NOMO-1 treated with dmso at 0.1 percent for 144 hours (cell line): ENCODE results near the gene GRIA4.

Experiments
- DNase-seq: peaks from one replicate; lab custom pipeline; 2025; ENCODE audit not compliant: unreplicated experiment; lab: John Stamatoyannopoulos, UW

Gene GRIA4

DNA sequence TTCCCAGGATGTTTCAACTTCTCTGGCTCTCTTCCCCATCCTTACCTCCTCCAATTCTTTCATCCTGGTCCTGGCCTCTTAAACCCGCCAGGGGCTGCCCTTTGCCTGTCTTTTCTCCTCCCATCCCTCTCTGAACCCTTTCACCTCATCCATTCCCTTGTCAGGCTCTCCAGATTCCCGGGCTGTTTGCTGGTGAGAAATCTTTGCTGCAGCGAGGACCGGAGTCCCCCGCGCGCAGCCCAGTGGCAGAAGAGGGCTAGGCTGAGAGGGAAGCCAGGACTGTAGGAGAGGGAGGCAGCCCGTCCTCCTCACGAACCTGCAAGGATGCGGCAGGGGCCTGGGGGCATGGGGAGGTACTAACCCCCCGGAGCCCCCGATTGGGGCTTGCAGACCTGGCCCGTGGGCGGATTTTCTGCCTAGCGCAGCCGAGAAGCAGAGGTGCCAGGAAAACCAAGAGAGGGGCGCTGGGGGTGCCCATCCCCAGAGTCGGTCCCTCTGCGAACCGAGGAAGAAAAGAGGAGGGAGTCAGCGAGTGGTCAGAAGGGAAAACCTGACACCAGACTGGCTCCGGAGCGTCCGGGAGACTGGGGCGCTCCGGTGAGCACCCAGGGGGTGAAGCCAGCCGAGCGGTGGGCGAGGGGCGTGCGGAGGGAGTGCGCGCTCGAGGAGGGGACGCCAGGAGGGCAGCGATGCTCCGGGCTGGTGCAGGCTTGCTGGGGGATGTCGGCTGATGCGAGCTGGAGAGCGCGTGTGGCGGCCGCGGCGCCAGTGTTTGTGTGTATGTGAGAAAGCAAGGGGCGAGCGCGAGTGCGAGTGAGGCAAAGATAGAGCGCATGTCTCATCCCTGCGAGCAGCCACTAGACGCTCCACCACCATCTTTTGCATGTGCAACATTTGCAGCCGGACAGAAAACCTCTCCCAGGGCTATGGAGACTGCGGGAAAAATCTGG, at the start of gene GRIA4:
Gene GRIA4, plus strand, starts transcription at position 242 of the 950 bp plus-strand sequence. CDS start 925 bp downstream, outside the sequence.
- DNase-seq: no peak

DNA sequence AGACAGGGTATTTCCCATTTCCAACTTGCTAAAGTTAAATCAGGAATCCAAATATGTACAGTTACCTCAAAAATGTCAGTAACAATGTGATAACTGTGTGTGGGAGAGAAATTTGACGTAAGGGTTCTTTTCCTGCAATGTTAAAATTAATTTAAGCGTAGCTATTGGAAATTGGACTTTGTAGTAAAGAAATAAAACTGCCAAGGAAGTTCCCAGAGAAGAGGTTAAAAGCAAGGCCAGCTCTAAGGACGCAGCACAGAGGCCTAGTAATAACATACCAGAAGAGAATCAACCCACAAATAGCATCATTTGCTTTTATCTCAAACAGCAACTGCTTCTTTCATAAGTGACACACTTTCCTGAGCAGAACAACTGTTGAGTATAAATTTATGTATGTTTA, 36.8 kb upstream of the GRIA4 start:
- no peak for DNase-seq

DNA sequence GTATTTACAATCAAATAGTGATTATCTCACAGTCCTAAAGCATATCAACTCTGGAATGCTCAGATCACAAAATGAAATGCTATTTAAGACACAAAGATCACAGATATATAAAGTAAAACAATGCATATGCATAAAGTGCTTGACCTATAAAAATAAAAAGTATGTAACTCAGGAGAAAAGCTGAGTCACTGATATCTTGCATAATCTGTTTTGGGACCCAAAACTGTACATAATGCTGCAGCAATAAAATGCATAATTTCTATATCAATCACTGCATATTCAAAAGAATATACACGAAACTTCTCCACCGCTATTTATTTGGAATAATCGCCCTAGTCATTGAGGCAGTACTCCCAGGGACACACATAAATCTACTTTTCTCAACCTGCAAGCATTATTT, 34.9 kb upstream of the GRIA4 start:
- DNase-seq: no peak

DNA sequence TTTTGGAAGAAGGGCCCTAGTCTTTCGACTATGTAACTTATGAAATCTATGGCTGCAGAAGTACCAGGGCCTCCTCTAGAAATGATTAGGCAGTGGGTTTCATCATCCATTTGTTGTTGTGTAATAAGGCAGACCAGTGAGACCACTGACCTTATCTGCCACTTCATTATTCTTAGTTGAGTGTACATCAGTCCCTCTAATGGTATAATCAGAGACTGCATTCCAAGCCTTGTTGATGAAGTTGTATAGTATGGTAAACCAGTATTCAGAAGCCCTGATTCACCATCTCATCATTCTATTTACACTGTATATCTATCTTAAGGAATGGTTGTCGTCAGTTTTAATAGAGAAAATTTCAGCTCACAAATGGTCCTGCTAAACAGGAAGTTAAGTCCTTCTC, 32.2 kb upstream of the GRIA4 start:
- DNase-seq: no peak

DNA sequence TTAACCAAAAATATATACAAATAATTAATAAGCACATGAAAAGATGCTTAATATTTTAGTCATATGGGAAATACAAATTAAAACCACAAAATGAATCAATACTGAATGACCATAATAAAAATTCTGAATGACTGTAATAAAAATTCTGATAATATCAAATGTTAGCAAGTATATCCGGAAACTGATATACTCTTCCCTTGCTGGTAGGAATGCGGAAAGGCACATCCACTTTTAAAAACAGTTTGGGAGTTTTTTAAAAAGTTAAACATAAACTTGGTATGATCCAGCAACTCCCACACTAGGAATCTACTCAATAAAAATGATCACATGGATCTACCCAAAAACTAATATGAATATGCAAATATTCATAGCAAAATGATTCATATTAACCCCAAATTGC, 30.8 kb upstream of the GRIA4 start:
- DNase-seq: no peak

DNA sequence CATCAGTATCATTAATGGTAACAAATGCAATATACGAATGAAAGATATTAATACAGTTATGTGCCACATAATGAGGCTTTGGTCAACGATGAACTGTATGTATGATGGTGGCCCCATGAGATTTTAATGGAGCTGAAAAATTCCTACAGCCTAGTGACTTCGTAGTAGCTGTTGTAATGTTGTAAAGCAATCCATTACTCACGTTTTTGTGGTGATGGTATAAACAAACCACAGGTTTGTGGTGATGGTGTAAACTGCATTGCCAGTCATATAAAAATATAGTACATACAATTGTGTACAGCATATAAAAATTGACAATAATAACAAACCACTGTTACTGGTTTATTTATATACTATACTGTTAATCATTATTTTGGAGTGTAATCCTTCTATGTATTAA, 27.4 kb upstream of the GRIA4 start:
- no peak for DNase-seq

DNA sequence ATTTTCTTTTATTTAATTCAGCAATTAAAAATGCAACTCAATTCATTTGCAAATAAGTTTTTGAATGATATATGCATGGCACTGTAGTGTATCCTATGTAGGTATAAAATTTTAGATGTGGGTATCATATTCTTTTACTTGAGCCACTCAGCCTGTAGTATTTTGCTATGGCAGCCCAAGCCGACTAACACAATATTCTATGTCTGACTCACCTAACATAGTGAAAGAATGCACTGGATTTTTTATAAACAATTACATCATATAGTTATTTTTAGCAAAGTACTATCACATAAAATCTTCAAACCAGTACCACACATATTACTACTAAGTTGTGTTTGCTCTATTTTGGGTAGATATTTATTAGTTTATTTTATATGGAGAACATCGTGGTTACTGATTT, 21.9 kb upstream of the GRIA4 start:
- no peak for DNase-seq

DNA sequence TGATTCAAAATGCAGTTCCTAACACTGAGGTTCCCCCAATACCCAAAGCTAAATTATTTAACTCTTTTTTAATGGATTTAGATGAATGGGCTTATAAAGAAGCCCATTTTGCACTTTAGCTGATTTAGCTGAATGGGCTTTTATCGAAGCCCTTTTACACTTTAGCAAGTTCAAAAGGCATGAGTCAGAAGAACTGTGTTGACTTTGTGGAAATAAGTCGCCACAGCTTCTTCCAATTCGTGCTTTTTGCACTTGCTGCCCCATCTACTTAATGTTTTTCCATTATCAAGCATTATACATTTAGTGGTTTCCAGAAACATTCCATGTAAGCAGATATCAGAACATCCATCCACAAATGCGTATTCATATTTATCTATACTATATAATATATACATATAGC, 20.5 kb upstream of the GRIA4 start:
- DNase-seq: no peak

DNA sequence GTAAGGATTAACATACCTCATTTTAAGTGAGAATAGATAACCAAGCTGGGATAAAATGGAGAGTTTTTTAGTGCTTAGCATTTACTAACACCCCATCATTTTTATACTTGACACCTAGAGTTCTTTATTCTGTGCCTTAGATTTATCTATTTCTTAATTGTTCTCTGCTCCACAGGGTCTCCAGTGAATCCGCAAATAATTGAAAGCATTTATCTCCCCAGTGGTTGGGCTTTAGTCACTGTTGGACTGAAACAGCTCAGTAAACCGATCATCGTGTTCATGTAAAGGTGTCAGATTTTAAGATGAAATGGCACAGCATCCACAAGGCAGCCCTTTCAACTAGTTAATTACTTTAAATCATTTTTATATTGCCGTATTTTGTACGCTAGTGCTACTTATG, 17.8 kb upstream of the GRIA4 start:
- DNase-seq: no peak

DNA sequence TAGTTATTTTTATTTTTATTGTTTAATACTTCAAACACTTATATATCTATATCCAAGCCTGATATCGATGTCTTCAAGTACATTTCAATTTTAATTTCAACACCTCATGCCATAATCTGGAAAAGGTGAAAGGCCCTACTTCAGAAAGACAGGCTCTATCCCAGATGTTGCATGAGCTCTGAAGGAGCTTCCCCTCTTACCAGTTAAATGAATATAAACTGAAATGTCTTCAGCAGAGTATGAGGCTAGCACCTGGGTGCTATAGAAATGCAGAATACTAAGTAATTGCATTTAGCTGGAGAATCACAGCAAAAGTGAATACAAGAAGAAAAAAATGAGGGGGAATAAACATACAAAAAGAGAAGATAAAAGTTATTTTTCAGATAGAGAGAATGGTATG, 11.5 kb upstream of the GRIA4 start:
- no peak for DNase-seq

DNA sequence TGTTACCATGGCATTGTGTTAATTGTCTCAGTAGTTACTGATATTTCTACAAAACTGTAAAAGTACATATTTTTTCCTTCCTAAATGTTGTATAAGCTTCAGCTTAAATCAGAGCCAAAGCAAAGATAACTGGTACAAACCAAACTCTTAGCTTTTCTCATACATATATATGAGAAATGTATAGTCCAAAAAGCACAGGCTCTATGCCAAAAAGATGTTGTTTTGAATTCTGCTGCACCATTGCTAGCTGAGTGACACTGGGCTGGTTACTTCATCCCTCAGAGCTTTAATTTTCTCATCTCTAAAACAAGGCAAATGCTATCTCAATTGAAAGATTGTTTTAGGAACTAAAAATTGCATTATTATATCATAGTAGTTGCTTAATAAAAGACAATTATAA, 6.7 kb upstream of the GRIA4 start:
- no peak for DNase-seq

DNA sequence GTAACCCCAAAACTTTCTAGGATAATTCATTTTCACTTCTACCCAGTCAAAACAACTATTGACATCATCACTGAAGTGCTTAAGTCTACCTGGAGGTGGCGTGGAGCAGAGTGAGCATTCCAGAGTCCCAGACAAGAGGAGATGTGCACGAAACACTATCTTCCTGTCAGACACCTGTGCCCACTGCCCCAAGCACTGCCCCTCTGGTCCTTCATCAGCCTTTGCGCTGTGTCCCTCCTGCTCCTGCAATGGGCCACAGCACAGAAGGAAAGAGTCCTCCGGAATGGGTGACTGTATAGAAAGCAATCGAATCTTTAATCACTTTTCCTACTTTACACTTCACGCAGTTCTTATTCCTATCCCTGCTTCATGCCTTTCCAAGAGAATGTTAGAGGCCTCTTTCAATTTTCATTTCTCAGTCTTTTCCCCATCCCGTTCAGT, 512 bp upstream of the GRIA4 start:
- DNase-seq: no peak

DNA sequence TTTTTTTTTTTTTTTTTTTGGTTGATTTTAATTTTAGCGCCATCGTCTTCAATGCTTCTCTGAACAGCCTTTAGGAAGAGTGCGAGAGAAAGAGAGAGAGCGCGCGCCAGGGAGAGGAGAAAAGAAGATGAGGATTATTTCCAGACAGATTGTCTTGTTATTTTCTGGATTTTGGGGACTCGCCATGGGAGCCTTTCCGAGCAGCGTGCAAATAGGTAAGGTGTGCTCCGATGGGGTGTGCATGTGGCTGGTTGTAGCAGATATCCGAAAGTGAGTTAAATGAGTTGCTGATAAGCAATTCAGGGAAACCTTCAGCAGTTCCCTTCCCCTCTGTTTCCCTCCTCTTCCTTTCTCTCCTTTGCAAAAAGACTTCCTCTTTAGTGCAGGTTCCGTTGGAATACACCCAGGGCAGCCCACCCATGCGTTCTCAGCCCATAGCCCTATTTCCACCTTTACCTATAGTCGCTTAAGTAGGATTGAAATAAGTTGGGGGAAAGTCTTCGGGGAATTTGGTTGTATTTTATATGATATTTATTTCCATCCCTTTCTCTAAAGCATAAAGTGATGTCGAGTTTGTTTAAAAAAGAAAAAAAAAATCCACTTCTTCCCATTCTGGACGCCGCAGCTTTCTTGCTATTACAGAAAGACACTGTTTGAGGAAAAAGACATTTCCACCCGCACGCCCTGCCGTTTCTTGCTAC, 1.1 kb downstream of the GRIA4 start:
- DNase-seq: no peak

DNA sequence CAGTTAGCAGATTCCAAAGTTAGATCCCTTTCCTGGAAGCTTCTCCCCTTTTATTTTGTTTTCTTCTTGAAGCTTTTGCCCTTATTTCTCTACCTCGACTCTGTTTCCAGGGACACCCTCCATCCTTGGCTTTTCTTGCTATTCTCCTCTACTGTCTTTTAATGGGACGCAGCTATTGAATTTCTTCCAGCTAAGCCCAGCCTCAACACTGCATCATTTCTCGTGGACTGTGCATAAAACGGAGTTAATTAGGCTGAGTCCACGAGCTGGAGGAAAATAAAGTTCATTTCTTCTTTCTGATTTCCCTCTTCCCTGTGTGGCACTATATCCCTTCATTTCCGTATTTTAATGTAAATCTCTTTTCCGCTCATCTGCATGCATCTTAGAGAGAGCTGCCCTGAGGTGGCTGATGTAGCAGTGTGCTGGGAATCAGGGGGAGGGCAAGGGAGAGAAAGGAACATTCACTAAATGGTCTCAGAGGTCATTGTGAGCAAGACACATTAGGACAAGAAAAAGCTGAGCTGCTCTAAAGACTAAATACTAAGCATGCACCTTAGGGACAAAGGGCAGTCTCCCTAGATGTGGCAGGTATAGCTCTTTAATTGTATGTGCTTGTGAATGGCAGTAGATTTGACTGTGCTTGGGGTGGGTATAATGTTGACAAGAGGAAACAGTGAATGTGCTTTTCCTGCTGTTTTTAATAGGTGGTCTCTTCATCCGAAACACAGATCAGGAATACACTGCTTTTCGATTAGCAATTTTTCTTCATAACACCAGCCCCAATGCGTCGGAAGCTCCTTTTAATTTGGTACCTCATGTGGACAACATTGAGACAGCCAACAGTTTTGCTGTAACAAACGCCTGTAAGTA, 1.9 kb downstream of the GRIA4 start:
- no peak for DNase-seq

DNA sequence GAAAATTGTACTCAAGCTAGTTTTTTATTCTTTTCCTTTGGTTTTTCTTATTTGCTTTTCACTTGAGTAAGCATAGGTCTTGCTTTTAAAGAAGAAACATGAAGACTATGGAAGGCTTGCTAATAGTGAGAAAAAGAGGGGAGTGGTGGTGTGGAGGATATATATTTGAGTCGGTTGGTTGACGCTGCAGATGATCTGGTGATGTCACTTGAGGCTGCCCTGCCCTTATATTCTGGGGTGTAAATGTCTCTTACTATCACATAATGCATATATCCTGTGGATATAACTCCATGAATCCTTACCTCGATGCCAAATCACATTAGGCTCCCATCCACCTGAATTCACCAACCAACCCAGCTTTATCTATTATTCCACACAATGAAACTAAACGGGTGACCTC, 2.9 kb downstream of the GRIA4 start:
- no peak for DNase-seq

DNA sequence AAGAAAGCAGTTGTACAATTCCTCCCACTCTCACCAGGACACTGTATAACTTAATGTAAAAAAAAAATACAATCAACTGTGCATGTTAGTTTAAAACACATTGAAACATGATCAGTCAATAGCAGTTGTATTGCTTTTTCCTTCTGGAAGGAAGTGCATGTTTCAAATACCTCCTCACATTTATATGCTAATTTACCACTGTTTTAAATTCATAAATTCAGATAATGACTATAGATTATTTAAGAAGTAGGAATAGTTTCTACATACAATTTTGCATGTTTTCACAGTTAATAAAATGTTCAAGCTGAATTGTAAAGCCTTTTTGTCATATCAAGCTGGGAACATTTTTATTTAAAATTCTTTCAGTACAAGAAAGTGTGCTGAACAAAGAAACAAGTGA, 3.3 kb downstream of the GRIA4 start:
- no peak for DNase-seq

DNA sequence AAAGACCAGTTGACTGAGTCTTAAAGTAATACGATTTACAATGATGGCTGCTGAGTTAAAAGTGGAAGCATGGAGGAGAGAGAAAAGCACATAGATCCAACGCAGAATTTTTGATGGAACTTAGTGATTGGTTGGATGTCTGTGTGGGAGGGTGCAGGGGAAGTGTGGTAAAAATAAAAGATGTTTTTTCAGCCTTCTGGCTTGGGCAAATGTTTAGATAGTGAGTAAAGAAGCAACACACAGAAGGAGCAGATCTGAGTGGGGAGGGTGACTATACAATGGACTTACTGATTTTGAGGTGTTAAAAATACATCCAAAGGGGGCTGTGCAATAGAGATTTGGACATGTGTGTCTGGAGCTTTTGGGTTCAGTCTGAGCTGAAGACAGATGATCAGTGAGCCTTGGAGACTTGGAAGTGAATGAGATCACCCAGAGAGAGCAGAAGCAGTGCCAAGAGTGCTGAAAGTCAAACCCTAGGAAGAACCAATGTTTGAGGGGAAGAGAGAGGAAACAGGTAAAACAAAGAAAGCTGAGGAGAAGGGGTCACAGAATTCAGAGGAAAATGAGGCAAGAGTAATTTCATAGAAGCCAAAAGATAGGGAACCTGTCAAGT, 8.6 kb downstream of the GRIA4 start:
- DNase-seq: no peak

DNA sequence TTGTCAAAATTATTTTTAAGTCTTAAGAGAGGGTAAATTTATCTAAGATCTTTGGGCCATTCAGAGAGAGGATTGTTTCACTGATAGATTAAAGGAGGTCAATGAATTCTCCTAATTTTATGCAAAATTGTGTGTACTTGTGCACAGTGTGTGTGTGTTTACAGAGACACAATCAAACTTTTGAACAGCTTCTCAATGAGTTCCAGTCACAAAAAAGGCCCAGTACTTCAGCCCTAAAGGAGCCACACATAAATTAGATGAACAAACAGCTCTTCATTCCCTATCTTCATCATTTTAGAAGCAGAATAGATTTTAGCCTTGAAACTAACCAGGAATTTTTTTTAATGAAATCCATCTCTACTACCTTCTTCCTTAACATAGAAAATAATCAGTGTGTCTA, 9.7 kb downstream of the GRIA4 start:
- no peak for DNase-seq

DNA sequence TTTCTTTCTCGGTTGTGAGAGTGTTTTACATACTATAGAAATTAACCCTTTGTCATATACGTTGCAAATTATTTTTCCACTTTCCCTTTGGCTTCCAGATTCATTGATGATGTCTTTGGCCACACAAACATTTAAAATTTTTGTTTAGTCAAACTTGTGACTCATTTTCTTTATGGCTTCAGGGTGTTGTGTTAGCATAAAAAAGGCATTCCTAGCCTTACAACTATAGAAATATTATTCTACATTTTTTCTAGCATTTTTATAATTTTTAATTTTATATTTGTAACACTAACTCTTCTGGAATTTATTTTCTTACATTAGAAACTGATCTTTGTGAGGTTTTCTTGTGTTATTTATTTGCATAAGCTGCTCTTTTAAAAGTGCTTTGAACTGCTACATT, 12.1 kb downstream of the GRIA4 start:
- no peak for DNase-seq

DNA sequence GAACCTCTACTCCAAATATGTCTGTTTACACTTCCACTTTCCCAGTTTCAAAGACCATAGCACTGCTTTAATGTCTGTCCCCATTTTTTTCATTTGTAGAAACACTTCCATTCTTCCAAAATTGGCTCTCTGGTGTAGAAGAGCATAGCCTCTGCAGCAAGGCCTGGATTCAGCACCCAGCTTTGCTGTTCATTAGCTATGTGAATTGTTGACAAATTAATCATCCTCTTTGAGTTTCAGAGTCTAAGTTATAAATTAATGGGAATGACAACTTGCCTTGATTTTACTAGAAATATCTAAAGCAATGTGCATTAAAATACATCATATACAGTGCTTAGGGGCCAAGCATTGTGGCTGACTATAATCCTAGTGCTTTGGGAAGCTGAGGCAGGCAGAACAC, 22.4 kb downstream of the GRIA4 start:
- no peak for DNase-seq

DNA sequence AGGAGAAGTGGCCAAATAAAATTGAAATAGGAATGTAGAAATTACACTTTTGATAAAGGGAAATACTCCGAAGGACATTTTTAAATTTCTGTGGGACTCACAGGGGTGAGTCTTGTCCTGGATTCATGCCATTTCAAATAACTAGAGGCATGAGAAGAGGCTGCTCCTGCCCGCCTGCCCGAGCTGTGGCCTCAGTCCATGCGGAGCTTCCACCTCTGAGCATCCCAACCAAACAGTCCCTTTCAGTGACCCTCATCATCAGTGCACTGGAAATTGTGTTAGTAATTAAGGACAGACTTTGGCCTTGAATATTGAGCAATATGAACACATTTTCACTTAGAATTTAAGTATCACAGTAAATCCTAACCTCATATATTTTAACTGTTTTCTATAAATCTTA, 25.6 kb downstream of the GRIA4 start:
- DNase-seq: no peak
